GM18858 (cell line): ENCODE results near the gene USH2A.
"Not testable (repeated sequence)": the region's sequence is repeated elsewhere in the genome, so short reads cannot be mapped to it uniquely, and the experiment has no call there.

Experiments
- ATAC-seq: cut with Tn5 transposase; IDR thresholded peaks from one replicate; pipeline ENCODE4 v1.9.1; 2021; ENCODE audit not compliant: unreplicated experiment

Gene USH2A

DNA sequence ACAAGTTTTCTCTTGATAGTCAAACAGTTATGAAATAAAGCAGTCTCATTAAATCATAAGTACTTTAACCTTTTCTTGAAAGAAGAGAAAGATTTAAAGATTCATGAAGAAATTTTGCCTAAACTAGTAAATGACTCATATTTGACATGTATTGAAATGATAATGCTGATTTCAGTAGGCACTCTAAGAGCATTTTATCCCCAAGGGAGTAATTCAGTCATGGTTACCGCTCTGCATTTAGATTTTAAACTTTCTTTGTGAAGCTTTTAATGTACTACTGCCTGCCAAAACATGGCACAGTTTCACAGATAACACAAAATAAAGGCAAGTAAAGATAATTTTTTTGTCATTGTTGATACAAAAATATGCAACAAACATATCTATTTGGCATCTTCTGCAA, 6.8 kb downstream of the USH2A start:
- ATAC-seq: no peak

DNA sequence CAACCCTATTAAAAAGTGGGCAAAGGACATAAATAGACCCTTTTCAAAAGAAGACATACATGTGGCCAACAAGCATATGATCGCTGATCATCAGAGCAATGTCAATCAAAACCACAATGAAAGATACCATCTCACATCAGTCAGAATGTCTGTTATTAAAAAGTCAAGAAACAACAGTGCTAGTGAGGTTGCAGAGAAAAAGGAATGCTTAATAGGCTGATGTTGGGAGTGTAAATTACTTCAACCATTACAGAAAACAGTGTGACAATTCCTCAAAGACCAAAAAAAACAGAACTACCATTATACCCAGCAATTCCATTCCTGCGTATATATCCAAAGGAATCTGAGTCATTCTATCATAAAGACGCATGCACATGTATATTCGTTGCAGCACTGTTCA, 13.2 kb downstream of the USH2A start:
- no peak for ATAC-seq

DNA sequence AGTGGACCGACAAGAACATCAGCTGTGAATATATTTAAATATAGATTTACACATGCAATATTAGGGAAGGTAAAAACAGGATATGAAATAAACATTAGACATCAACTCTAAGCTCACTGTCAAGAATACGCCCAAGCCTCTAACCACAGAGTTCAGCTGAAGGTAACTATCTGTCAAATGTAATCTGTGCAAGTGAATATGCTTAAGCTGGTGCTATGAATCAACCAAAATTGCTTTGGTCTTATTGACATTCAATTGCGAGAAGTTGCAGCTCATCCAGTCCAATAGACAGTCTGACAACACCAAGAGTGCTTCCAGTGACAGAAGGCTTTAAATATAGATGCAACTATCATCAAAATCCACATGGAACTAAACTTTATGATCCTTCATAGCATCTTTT, 32.3 kb downstream of the USH2A start:
- ATAC-seq: no peak

GRCh38 chr1:216389774-216390173, 33.5 kb downstream of the USH2A start:
- no peak for ATAC-seq

- ATAC-seq: no peak
Measured at GRCh38 chr1:216388558-216388957, 34.7 kb downstream of the USH2A start.

- no peak for ATAC-seq
Measured at GRCh38 chr1:216387782-216388181, 35.5 kb downstream of the USH2A start.

DNA sequence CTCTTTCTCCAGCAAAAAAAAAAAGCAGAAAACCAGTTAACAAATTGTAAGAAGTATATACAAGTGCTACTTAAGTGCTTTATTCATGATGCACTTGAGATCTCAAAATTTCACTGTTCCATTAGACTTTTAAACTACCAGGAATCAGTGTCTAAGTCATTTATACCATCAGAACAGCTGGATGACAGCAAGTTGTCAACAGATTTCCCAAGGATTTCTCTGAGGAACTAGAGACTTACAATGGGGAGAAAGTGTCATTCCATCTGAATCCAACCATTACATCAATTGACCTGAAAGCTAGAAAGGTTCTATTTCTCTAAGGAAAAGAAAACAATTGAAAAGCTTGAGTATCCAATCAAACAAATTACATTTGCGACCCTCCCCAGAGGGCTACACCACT, 43.8 kb downstream of the USH2A start:
- no peak for ATAC-seq

GRCh38 chr1:216368249-216368648, 55.0 kb downstream of the USH2A start:
- no peak for ATAC-seq

GRCh38 chr1:216366979-216367378, 56.3 kb downstream of the USH2A start:
- no peak for ATAC-seq

DNA sequence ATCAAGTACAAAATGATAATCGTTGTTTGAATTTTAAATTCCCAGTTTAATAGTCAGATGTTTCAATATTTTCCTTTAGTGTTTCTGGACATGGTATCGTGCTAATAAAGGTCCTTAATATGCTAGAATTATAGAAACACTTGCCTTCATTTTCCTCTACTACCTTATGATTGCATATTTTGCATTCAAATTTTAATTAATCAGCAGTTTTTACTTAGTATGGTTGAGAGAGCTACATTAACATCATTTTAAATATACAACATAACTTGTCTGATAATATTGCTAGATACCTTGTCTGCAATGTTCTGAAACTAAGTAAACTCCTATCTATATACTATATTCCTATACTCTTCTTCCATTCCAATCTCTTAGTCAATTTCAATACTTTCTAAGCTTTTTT, 66.3 kb downstream of the USH2A start:
- ATAC-seq: no peak

DNA sequence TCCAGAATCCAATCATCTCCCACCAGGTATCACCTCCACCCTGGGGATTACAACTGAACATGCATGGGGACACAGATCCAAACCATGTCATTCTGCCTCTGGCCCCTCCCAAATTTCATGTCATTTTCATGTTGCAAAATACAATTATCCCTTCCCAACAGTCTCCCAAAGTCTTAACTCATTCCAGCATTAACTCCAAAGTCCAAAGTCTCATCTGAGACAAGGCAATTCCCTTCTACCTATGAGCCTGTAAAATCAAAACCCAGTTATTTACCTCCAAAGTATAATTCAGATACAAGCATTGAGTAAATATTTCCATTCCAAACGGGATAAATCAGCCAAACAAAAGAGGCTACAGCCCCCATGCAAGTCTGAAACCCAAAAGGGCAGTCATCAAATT, 73.1 kb downstream of the USH2A start:
- ATAC-seq: no peak

- no peak for ATAC-seq
Measured at GRCh38 chr1:216346526-216346925, 76.7 kb downstream of the USH2A start.

- ATAC-seq: not testable (repeated sequence)
Measured at GRCh38 chr1:216340542-216340941, 82.7 kb downstream of the USH2A start.

DNA sequence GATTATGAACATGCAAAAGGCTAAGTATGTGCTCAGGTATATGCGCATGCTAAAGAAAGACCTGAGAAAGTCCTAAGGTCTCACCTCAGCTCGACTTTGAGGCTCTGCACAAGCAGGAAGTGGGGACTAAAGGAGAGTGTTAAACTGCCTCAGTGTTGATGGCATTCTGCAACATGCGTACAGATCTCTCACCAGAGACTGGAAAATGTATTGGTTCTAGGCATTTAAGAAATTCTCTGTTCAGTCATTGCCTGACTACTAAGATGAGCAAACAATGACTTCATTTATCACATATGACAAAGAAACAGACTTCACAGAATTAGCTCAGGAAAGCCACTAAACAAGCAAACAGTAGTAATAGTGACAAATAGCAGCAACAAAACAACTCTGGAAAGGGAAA, 90.8 kb downstream of the USH2A start:
- no peak for ATAC-seq

- no peak for ATAC-seq
Measured at GRCh38 chr1:216332003-216332402, 91.2 kb downstream of the USH2A start.

GRCh38 chr1:216331211-216331610, 92.0 kb downstream of the USH2A start:
- no peak for ATAC-seq

GRCh38 chr1:216330262-216330661, 93.0 kb downstream of the USH2A start:
- ATAC-seq: no peak

DNA sequence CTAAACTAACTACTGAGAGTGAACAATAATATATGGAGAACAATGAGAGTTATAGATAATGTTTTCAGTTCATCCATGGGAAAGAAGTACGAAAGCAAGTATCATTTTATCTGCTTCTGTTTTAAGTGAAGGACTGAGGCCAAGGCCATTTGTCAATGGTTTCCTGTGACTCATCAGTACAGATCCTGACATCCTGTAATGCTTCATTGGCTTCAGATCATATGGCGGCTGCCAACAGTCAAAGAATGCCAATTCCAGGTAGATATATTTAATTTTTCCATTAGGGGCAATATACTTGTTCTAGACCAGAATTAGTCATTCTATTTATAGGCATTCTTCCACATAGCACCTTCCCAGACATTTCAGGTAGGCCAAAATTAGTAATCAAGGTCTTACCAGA, 97.3 kb downstream of the USH2A start:
- ATAC-seq: no peak

GRCh38 chr1:216325336-216325735, 97.9 kb downstream of the USH2A start:
- ATAC-seq: no peak

DNA sequence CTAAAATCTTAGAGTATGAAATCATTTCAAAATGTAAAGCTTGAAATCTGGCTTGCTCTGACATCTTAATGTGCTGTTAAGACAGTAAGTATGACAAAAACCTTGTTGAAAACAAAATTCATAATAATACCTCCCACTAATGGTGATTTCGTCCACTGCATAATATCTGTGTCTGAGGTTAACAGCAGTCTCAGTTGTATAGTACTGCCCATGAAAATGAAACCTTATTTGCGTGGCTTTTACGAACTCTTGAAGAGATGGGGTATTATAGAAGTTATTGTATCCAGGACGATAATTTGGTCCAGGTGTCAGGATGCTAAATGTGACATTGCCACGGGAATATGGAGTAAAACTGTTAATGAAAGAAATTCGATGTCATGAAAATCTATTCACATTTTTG, 99.9 kb downstream of the USH2A start:
- ATAC-seq: no peak

- no peak for ATAC-seq
Measured at GRCh38 chr1:216314379-216315095, 108.7 kb downstream of the USH2A start.

GRCh38 chr1:216310776-216311175, 112.5 kb downstream of the USH2A start:
- no peak for ATAC-seq

- no peak for ATAC-seq
Measured at GRCh38 chr1:216306830-216307229, 116.4 kb downstream of the USH2A start.
